GM10847 (cell line): ENCODE measurements around the gene PITPNB.

ENCODE experiments used
- POLR2A ChIP-seq: IDR thresholded peaks from 2 replicates; pipeline ENCODE4 v1.6.1; 2011; ENCODE audit not compliant: insufficient read length; ENCODE audit errors: extremely low read depth

The PITPNB gene

DNA sequence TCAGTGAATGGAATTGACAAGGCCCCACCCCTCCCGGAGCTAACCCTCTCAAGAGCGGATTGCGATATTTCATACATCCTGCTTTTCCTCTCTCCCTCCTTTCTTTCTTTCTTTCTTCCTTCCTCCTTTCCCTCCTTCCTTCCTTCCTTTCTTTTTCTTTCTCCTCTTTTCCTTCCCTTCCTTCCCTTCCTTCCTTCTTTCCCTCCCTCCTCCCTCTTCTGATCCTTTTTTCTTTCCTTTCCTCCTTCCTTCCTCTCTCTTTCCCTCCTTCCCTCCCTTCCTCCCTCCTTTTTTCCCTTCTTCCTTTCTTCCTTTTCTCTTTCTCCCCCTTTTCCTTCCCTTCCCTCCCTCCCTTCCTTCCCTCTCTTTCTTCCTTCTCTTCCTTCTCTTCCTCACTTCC, 102.5 kb downstream of the PITPNB start:
- no peak for TF ChIP-seq POLR2A

DNA sequence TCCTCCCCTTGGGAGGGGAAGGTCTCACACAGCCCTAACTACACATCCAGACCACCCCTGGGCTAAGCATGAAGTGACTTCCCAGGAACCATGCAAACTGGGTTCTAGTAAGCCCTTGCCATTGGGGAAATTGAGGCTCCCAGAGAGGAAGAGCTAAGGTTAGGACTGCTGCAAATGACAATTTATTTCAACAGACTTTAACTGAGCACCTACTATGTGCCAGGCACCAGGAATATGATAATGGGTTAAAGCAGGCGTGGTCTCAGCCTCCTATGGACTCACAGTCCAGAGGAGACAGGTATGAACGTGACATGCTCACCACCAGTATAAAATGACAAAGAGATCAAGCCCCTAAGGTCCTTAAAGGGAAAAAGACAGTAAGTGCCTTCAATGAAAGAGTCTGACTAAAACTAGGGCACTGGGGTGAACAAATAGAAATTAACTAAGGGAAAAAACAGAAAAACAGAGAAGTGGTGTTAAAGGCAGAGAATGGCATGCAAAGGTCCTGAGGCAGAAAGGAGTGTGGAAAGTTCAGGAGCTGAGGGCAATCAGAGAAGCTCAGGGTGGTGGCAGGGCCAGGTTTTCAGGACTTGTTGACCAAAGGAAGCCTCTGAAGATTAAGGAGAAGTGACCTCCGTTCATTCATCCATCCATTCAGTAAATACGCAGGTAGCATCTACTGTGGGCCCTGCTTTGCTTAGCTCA, 103.1 kb downstream of the PITPNB start:
- no peak for TF ChIP-seq POLR2A

DNA sequence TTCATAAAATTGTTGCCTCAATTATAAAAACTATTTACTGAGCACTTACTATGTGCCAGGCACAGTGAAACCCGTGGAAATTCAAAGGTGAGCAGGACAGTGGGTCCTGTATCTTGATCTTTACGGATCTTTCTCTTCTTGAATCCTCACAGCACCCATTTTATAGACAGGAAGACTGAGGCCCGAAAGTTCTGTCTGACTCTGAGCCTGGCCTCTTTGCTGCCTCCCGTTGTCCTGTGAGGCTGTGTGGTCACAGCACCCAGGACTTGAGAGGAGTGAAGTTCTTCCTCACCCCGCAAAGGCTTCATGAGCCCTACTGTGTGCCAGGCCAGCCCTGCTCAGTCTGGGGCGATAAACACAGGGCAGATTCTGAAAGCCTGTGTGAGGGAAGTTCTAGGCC, 104.1 kb downstream of the PITPNB start:
- no peak for TF ChIP-seq POLR2A

DNA sequence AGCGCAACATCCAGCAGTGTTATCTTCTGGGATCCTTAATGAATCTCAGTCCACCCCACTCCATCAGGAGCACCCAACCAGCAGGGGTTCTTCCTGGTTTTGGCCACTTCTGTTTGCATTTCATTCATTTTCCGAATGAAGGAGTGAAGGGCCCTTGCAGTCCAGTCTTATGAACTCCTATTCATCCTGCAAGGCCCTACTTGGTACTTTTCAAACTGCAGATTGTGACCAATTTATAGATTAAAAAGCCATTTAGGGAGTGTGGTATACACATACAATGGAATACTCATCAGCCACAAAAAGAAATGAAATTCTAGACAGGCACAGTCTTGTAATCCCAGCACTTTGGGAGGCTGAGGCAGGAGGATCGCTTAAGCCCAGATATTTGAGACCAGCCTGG, 107.3 kb downstream of the PITPNB start:
- no peak for TF ChIP-seq POLR2A

DNA sequence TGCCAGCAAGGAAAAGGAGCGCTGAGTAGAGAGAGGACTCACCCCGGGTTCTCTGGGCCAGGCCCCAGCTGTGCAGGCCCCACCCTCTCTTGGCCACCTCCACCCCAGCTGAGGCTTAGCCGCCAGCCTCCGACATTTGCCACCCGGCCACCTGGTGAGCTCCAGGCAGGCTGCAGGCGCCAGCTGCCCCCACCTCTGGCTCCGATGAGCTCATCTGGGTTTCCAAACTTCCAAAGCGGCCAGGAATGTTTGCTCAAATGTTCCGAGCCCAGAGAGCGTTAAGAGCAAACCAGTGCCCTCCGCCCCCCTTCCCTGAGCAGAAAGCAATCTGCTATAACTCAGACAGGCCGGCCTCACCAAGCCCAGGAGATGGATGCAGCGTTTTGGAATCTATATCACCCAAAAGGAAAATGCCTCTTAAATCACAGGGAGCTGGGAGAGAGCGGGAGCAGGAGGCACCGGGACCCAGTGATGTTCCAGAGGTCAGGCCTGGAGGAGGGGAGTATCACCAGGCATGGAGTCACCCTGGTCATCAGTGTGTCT, 108.4 kb downstream of the PITPNB start:
- no peak for TF ChIP-seq POLR2A

DNA sequence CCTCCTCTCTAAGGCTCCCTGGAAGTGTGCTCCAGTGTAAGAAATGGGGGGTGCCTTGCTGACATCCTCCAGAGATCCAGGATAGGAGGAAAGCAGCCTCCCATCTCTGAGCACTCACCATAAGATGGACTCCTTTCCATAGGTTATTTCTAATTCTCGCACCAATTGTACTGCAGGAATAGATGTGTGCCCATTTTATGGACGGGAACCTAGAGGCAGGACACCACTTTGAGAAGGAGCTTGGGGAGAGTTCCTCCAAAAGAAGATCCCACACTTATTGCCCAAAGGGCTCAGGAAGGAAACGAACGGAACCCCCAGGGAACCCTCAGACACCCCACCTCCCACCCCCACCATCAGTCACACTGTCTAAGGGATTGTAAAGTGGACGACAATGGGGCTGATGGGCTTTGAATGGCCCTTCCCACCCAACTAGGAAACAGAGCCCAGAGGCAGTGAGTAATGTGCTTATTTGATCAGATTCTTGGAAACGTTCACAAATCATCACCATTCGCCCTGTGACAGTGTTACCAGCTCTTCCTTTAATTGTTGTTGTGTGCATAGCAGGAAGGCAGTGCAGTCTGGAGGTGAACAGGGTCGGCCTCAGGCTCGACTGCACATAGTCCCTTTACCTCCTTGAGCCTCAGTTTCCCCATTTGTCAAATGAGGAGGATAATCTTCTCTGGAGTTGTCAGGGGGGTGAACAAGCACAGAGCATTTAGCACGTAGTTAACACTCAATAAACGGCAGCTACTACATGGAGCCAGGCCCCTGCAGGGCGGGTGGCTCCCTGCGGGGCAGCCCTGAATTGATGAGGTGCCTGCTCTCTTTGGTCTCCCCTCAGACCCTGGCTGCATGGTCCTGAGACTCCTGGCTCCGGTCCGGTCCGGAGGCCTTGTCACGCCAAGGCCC, 109.1 kb downstream of the PITPNB start:
- TF ChIP-seq POLR2A, result no peak

DNA sequence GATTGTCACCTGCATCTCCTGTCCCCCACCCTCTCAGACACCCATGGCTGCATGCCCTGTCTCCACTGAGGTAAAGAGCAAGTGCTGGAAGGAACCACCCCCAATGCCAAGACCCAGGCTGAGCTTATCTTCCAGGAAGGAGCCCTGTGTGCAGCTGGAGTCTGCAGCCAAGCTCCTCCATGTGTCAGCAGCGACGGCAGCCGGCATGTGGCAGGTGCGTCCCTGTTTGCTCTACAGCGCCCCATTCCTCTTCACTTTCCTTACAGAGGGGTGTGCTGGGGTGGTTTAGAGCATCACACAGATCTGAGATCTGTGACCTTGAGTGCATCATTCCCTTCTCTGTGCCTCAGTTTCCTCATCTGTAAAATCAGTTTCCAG, 109.8 kb downstream of the PITPNB start:
- no peak for TF ChIP-seq POLR2A

DNA sequence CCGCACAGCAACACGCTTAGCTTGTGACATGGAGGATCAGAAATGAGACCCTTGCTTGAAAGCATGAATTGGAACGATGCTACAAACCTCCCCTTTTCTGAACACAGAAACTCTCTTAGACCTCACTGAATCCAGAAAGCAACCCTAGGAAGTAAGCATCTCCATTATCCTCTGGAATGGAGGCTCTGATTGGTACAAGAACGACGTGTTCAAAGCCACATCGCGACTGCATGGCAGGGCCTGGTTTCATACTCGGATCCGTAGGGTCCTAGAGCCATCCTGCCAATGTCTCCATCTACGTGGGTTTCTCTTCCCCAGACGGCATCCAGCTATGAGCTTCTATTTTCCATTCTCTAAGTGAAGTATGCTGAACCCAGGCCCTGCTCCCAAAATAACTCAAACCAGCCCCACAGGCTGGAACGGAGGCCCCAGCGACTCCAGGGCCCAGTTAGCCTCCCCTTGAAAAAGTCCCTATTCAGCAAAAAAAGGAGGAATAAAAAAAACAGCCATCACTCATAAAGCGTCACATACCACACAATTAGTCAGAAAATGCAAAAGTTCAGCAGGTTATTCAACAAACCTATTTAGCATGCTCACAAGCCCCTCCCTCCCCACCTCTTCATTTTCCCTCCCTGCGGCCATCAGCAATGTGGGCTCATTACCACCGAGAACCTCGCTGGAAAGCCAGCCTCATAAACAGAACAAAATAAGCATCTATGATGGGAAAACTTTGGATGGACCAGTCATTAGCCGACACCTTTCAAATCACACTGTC, 110.4 kb downstream of the PITPNB start:
- TF ChIP-seq POLR2A, result no peak

DNA sequence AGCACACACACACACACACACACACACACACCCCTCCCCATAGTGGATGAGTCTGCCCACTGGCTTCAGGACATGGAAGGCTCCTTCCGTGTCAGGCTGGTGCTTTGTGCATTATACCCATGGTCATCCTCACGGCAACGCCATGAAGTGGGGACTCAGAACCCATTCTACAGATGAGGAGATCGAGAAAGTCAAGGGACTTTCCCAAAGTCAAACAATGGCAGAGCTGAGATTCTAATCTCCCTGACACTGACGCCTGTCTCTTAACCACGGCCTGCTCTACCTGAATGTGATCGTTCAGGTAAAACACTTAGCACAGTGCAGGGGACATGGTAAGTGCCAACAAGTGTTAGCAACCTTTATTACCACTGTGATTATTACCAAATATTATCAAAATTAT, 113.2 kb downstream of the PITPNB start:
- no peak for TF ChIP-seq POLR2A

DNA sequence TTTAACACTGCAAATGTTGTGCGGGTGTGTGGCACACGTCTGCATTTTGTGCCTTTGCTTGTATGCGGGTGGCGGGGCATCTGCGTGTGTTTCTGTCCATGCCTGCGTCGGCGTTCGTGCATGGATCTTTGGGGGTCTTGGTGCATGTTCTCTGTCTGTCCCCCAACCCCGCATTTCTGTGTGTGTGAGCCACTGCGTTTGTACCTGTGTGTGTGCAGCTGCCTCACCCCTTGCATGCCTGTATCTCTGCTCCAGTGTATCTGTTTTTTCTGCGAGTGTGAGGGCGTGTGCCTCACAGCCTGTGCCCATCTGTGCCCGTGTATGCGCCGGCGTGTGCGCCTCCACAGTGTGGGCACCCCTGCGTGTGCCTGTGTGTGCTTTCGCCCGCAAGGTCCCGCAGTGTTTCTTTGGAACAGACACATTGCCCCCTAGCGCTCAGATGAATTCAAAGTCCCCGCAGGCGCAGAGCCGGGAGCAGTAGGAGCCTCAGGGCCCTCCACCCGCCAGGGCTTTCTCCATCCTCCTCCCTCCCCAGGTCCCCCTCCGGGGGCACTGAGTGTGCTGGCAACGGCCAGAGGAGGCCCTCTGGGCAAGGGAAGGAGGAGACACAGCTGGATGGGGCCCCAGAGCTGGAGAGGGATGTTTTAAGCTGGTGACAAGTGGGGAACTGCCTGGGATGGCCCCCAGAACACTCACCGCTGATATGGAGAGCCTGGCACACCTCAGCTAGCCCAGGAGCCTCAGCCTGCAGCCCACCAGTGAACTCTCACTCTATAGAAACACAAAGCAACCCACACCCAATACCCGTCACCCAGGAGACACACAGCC, 114.4 kb downstream of the PITPNB start:
- no peak for TF ChIP-seq POLR2A

DNA sequence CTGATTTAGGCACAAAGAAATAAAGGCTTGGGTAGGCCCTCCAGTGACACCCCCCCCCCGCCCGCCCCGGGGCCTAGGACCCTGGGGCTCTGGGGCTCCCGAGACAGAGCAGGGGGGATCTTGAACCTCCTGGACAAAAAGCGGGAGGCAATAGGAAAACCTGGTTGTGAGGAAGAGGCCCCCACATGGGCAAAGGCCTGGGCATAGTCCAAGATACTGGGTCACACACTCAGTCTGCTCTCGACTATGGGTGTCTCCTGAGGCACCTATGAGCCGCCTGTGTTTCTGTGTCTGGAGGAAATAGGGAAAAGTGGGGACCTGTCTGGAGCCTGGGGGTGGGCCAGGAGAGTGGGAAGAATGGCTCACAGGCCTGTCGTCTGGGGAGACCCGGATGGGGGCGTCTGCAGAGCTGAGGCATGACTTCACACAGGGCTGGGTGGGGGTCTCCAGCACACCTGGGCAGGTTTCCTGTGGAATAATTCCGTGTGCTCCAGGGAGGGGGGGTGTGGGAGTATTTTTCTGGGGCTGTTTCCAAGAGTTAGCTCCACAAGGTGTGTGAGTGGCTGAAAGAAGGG, 115.1 kb downstream of the PITPNB start:
- TF ChIP-seq POLR2A, result no peak

DNA sequence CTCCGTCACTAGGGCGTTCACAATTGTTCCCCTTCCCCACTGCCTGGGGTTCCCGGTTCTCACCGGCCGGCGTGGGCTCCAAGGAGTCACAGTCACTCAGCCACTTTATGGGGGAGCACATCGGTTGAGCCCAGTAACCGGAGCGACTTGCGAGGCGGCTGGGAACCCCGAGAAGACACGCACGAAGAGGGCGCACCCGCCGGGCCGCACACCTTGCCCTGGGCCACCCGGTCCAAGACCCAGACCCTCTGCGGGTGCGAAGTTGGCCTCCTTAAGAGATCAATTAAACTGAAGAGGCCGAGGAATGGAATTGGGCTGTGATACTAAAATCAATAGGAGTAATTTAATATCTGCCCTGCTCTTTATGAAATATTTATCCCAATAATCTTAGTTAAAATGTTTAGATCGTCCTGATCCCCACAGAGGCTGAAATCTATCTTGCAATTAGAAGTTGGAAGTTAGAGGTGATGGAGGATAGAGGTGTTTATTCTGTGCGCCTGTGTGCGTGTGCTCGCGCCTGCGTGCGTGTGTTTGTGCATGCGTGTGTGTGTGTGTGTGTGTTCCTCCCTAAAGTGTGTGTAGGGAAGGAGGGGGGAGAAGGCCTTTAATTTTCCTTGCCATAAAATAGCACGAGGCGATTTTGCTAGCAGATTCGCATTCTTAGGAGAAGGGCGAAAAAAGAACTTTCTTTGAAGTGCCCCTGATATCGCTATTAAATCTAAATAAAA, 116.5 kb downstream of the PITPNB start:
- no peak for TF ChIP-seq POLR2A
